Psoas muscle (tissue), 8 donors: ENCODE results near the gene TMEM30A. TPM values are rescaled to one million over a fixed set of nuclear protein-coding genes. Genes with fewer than 3 reads are reported as not detected.

Experiments
- ATAC-seq, 4 donors: fragments of 200-7000 bp; cut with Tn5 transposase; one replicate each; pipeline ENCODE4 v1.9.1; 2020; ENCODE audit warnings: moderate library complexity in 3 of 4, mild to moderate bottlenecking in 2 of 4
- DNase-seq, 2 donors: peaks; one replicate each; pipeline ENCODE4 v3.0.0-alpha.2; 2020
- H3K27ac ChIP-seq: fragments of 200-600 bp; one replicate; pipeline ENCODE4 v1.8.0; 2022
- H3K27me3 ChIP-seq, 3 donors: fragments of 200-600 bp in 1 of 3; one replicate each; pipeline versions ENCODE4 v1.6.1 to v1.8.0; 2013 to 2022; ENCODE audit warnings: low read length in 2 of 3, mild to moderate bottlenecking in 2 of 3, moderate library complexity in 1 of 3; ENCODE audit not compliant: insufficient read depth in 3 of 3
- H3K36me3 ChIP-seq, 2 donors: fragments of 200-600 bp in 1 of 2; one replicate each; pipeline versions ENCODE4 v1.6.1 to v1.8.0; 2013 to 2022; ENCODE audit warnings: low read depth in 1 of 2, mild to moderate bottlenecking in 1 of 2, moderate library complexity in 1 of 2; ENCODE audit not compliant: insufficient read depth in 1 of 2
- H3K4me1 ChIP-seq: fragments of 200-600 bp; one replicate; pipeline ENCODE4 v1.8.0; 2022
- H3K4me3 ChIP-seq: fragments of 200-600 bp; one replicate; pipeline ENCODE4 v1.8.0; 2022; ENCODE audit warnings: mild to moderate bottlenecking
- H3K9me3 ChIP-seq: fragments of 200-600 bp; one replicate; pipeline ENCODE4 v1.8.0; 2022
- CTCF ChIP-seq: fragments of 200-600 bp; IDR thresholded peaks from one replicate; pipeline ENCODE4 v1.8.0; 2022; ENCODE audit warnings: antibody characterized with exemption
- whole genome bisulfite sequencing, 3 donors: extraction: QIAGEN DNeasy Blood & Tissue Kit; methylation state at CpG; one replicate each; pipeline versions ENCODE4 v1.1.6 to v1.1.7; 2013; 5-methylcytosine and 5-hydroxymethylcytosine counted together
- intact Hi-C, 2 donors: fragments of 100-400 bp; cut with DNase I; formaldehyde crosslinking; loops; one replicate each; pipeline versions ENCODE4 v1.11.0 to v1.14.2; 2022
- polyA plus RNA-seq, 3 donors: library from polyadenylated mRNA; stranded (reverse); fragments of 200-250 nt; gene quantifications; one replicate each; pipeline ENCODE4 v1.2.3, GENCODE V29; 2013
- total RNA-seq, 4 donors: library from RNA; stranded (reverse); fragmentation: NEBNext Ultra II Directional in 2 of 4; extraction: Animal tissue kit (Norgen Biotek cat#: 25700) in 2 of 4; gene quantifications; one replicate each; pipeline versions ENCODE4 v1.2.1 to v1.2.4, GENCODE V29; 2021 to 2023
- donor health status: healthy with polysubstance abuse.
- donor health status: DM: no; HTN: no; CAD: no; lungs with moderate emphysema.
- donor health status: Bipolar disorder and iron deficiency.
- donor health status: healthy.
- donor health status: DM: yes; HTN: yes; CAD: no.
- donor health status: DM: no; HTN: no; CAD: no.
- donor health status: DM: no; HTN: no; CAD: no.
- donor health status: DM: yes; HTN: yes; CAD: no.

The TMEM30A gene
- total and polyA plus RNA-seq, 7 donors, result 18.7 to 52.6 (median 37.6) TPM

- intact Hi-C loops, result no loop called here
- peaks cover 0 to 65% of the 10 kb centered on the region in 2 donors for H3K36me3 ChIP-seq
- no peak overlapping the region for H3K4me3 ChIP-seq
- no peak for TF ChIP-seq CTCF
- peaks cover 11% of the 10 kb centered on the region for H3K4me1 ChIP-seq
- WGBS, 3 donors, result 85 to 93% (median 93%) methylated on average over 4 of the region's 4 CpGs
- H3K9me3 ChIP-seq, result no peaks in the 10 kb centered on the region
- no peak overlapping the region for H3K27ac ChIP-seq
- DNase-seq, result no peak
- H3K27me3 ChIP-seq, result no peaks in the 10 kb centered on the region
- no peak for ATAC-seq
Observed at GRCh38 chr6:75262716-75263400, 21.7 kb downstream of the TMEM30A start.

- Histone ChIP-seq H3K9me3 (no peaks in the 10 kb centered on the region), H3K27me3 (no peaks in the 10 kb centered on the region), H3K27ac (no peak overlapping the region), H3K4me1 (no peaks in the 10 kb centered on the region), H3K36me3 (peaks cover 0 to 79% of the 10 kb centered on the region in 2 donors), H3K4me3 (no peak overlapping the region)
- DNase-seq (no peak), ATAC-seq (no peak)
- no peak for TF ChIP-seq CTCF
- WGBS, 3 donors, result 94 to 100% (median 94%) methylated on average over 1 of the region's 1 CpG
- intact Hi-C loops, result no loop called here
Observed at GRCh38 chr6:75261299-75261698, 23.3 kb downstream of the TMEM30A start.

DNA sequence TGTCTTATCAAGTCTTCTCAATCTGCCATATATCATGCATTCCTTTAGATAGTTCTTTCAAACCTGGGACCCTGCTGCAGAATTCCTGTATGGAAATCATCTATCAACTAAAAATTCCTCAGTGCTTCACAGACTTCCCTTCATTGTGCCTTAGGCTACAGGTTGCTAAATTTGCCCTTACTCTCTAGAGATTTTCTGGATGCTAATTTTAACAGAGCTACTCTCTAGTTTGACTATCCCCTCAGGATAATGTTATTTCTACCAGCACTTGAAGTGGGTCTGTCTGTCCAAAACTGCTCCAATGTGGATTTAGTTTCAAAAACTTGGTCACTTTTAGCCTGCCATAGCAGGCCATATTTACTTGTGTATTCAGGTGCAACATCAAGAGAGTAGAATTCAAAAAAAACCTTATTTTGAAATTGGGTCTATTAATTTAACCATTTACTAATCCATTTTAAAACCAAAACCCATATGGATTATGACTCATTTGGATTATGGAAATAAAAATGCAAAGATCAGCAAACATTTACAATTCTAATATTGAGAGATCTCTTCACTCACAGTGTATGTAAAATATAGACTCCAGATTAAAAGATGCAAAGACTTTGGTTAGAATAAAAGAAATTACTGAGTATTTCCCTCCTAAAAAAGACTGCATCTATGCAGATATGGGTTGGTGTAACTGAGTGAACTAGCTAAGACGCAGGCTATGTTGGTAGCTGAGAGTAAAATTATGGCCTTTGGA, 27.1 kb downstream of the TMEM30A start:
- H3K27me3 ChIP-seq, result no peaks in the 10 kb centered on the region
- H3K4me3 ChIP-seq, result no peak overlapping the region
- no peaks in the 10 kb centered on the region for H3K9me3 ChIP-seq
- peaks cover 2 to 72% of the 10 kb centered on the region in 2 donors for H3K36me3 ChIP-seq
- no peak overlapping the region for H3K27ac ChIP-seq
- intact Hi-C loops, result no loop called here
- no peak for ATAC-seq
- DNase-seq, result no peak
- H3K4me1 ChIP-seq, result no peaks in the 10 kb centered on the region
- 93 to 97% (median 96%) methylated on average over 1 of the region's 1 CpG for WGBS, 3 donors
- no peak for TF ChIP-seq CTCF

DNA sequence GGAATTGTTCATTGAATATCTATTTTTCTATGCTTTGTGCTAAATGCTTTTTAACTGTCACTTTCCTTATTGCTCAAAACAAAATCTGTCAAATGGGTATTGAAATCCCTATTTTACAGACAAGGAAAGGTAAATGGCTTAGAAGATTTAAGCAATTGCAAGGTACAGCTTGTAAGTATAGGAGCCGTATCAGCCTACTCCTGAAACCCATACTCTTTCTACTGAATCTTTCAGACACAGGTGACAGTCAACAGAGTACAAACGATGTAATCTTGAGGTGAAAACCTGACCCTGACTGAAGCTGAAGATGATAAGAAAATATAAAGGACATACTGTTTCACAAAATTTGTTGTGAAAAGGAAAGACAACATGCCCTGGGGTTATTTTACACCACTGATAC, 34.0 kb downstream of the TMEM30A start:
- Histone ChIP-seq H3K27me3 (no peaks in the 10 kb centered on the region), H3K36me3 (peaks cover 2 to 25% of the 10 kb centered on the region in 2 donors), H3K9me3 (no peaks in the 10 kb centered on the region), H3K27ac (no peak overlapping the region), H3K4me3 (no peak overlapping the region), H3K4me1 (no peaks in the 10 kb centered on the region)
- intact Hi-C loops, result no loop called here
- WGBS, 3 donors, result 86 to 93% (median 87%) methylated on average over 2 of the region's 2 CpGs
- no peak for ATAC-seq
- TF ChIP-seq CTCF, result no peak
- no peak for DNase-seq
